GM12878 (cell line): ENCODE results near the gene SUGCT. TPM values are rescaled to one million over a fixed set of nuclear protein-coding genes. Genes with fewer than 3 reads are reported as not detected.
A peak's percentile ranks its signal among the peaks of the same experiment; 100 is the strongest.

ENCODE experiments used
- ATAC-seq: fragments of 200-7000 bp; cut with Tn5 transposase; 3 replicates; pipeline ENCODE4 v1.9.1; 2020; ENCODE audit warnings: mild to moderate bottlenecking, moderate library complexity
- BruUV-seq: library from RNA; stranded (reverse); fragments of 400-500 nt; replicated peaks from 2 replicates; lab custom pipeline; 2021; lab: Mats Ljungman, UMichigan
- CTCF ChIA-PET: fragments of 300-600 bp; sonication (Branson Sonifier 250); formaldehyde crosslinking; extraction: SDS; loops from one replicate; lab custom pipeline; 2021; ENCODE audit warnings: inconsistent platforms; lab: Yijun Ruan, JAX
- POLR2A ChIA-PET: fragments of 350-600 bp; formaldehyde crosslinking; extraction: SDS; loops from one replicate; lab custom pipeline; 2021; ENCODE audit warnings: inconsistent platforms; lab: Charles Lee
- RAD21 ChIA-PET: fragments of 300-600 bp; sonication (Branson Sonifier 250); formaldehyde crosslinking; loops from one replicate; lab custom pipeline; 2023; ENCODE audit warnings: antibody characterized with exemption; ENCODE audit not compliant: unreplicated experiment; lab: Charles Lee
- SMC1A ChIA-PET: fragments of 300-600 bp; sonication (Branson Sonifier 250); formaldehyde crosslinking; loops from one replicate; lab custom pipeline; 2023; ENCODE audit not compliant: unreplicated experiment, uncharacterized antibody; lab: Charles Lee
- DNase-seq: peaks from one replicate; pipeline ENCODE4 v3.0.0-alpha.2; 2011; ENCODE audit warnings: low read depth, low spot score
- FAIRE-seq: peaks from 3 replicates; lab custom pipeline; 2011; peaks lifted over from hg19 to GRCh38; lab: Jason Lieb, UNC
- H2AFZ ChIP-seq: 2 replicates; pipeline ENCODE4 v1.6.0; 2011; ENCODE audit warnings: low read depth, low read length, control low read depth; ENCODE audit not compliant: control insufficient read depth
- H3K27ac ChIP-seq: 2 replicates; pipeline ENCODE4 v1.5.1; 2011; ENCODE audit warnings: control low read depth; ENCODE audit not compliant: control insufficient read depth, insufficient read depth
- H3K27me3 ChIP-seq, 2 experiments: replicated peaks in 1 of 2; 2 replicates each; pipeline versions ENCODE4 v1.6.0 to v1.6.1; 2011; ENCODE audit warnings: low read length in 1 of 2; ENCODE audit not compliant: control insufficient read depth in 2 of 2, insufficient read depth in 2 of 2
- H3K36me3 ChIP-seq, 2 experiments: 2 replicates each; pipeline ENCODE4 v1.5.1; 2011; ENCODE audit warnings: low read length in 1 of 2; ENCODE audit not compliant: control insufficient read depth in 2 of 2, insufficient read depth in 2 of 2
- H3K4me1 ChIP-seq: 2 replicates; pipeline ENCODE4 v1.6.1; 2011; ENCODE audit warnings: mild to moderate bottlenecking, low read length, moderate library complexity, mixed read lengths; ENCODE audit not compliant: control insufficient read depth, insufficient read depth
- H3K4me2 ChIP-seq: 2 replicates; pipeline ENCODE4 v1.6.0; 2011; ENCODE audit warnings: control low read depth; ENCODE audit not compliant: control insufficient read depth, insufficient read depth
- H3K4me3 ChIP-seq: fragments of 200-600 bp; sonication (generic); 2 replicates; pipeline ENCODE4 v1.5.1; 2016
- H3K79me2 ChIP-seq: 2 replicates; pipeline ENCODE4 v1.6.0; 2011; ENCODE audit warnings: low read length; ENCODE audit not compliant: control insufficient read depth, insufficient read depth
- H3K9ac ChIP-seq: 2 replicates; pipeline ENCODE4 v1.8.0; 2011; ENCODE audit warnings: low read length, control low read depth, mixed read lengths; ENCODE audit not compliant: control insufficient read depth, insufficient read depth
- H3K9me3 ChIP-seq: replicated peaks from 3 replicates; pipeline ENCODE4 v1.5.1; 2011; ENCODE audit warnings: mild to moderate bottlenecking, low read length; ENCODE audit not compliant: control insufficient read depth, insufficient read depth
- H4K20me1 ChIP-seq: 2 replicates; pipeline ENCODE4 v1.6.0; 2011; ENCODE audit not compliant: control insufficient read depth, insufficient read depth
- KAT2A ChIP-seq: conservative IDR thresholded peaks from 2 replicates; pipeline ENCODE4 v1.6.1; 2011; ENCODE audit warnings: low read depth, low read length; ENCODE audit not compliant: control insufficient read depth
- MTA2 ChIP-seq: fragments of 450-650 bp; IDR thresholded peaks from 2 replicates; pipeline ENCODE4 v1.6.1; 2016; ENCODE audit warnings: low read depth, mild to moderate bottlenecking, moderate library complexity
- PAX5 ChIP-seq: IDR thresholded peaks from 2 replicates; pipeline ENCODE4 v1.6.1; 2011; ENCODE audit warnings: low read depth, low read length, borderline replicate concordance
- PKNOX1 ChIP-seq: fragments of 450-650 bp; IDR thresholded peaks from 2 replicates; pipeline ENCODE4 v1.6.1; 2016; ENCODE audit warnings: mild to moderate bottlenecking
- PML ChIP-seq: IDR thresholded peaks from 2 replicates; pipeline ENCODE4 v1.6.1; 2012; ENCODE audit warnings: low read length, inconsistent platforms
- ZBED1 ChIP-seq: IDR thresholded peaks from 2 replicates; pipeline ENCODE4 v1.6.1; 2016; ENCODE audit warnings: borderline replicate concordance
- ZNF384 ChIP-seq: IDR thresholded peaks from 2 replicates; pipeline ENCODE4 v1.6.1; 2012; ENCODE audit warnings: low read depth, mild to moderate bottlenecking, low read length, improper control_type of control experiment, borderline replicate concordance
- WGBS: methylation state at CpG from one replicate; pipeline ENCODE4 v1.1.6; 2016; ENCODE audit warnings: low lambda C conversion rate; ENCODE audit not compliant: insufficient replicate concordance, insufficient coverage; ENCODE audit errors: missing lambda C conversion rate; 5-methylcytosine and 5-hydroxymethylcytosine counted together
- in situ Hi-C: fragments of 300-500 bp; cut with MboI; formaldehyde crosslinking; loops from 9 replicates; pipeline ENCODE4 v1.14.3; 2018; ENCODE audit warnings: mixed read lengths
- intact Hi-C: fragments of 100-400 bp; cut with micrococcal nuclease; formaldehyde crosslinking; loops from one replicate; pipeline ENCODE4 v1.14.2; 2022; ENCODE audit not compliant: unreplicated experiment
- polyA plus RNA-seq, 11 experiments: library from polyadenylated mRNA; depleted of rRNA in 4 of 11; unstranded in 6 of 11; stranded (reverse) in 5 of 11; fragments of >200 nt; fragmentation: Nextera tagmentation in 4 of 11; fragmentation: Illumina TruSeq in 1 of 11; extraction: Ambion mirVana in 4 of 11; extraction: Trizol in 1 of 11; gene quantifications; 1 replicate in 1 of 11; 2 replicates in 10 of 11; pipeline versions ENCODE4 v1.2.1 to v1.2.3, GENCODE V29; 2011 to 2016; ENCODE audit warnings: inconsistent platforms in 2 of 11, missing spikeins in 2 of 11, low read depth in 1 of 11
- total RNA-seq, 4 experiments: library from RNA; depleted of rRNA in 3 of 4; stranded (reverse); fragments of >200 nt in 3 of 4; fragmentation: Illumina TruSeq in 1 of 4; extraction: Trizol in 1 of 4; gene quantifications; 2 replicates each; pipeline versions ENCODE4 v1.2.1 to v1.2.3, GENCODE V29; 2013 to 2021

Gene SUGCT
- total and polyA plus RNA-seq, 10 of the 15 experiments (the other 5 are each of a cell fraction or from before 2014, with no cell fraction given): 0.08 to 1.2 (median 0.67) TPM; not detected in 1

DNA sequence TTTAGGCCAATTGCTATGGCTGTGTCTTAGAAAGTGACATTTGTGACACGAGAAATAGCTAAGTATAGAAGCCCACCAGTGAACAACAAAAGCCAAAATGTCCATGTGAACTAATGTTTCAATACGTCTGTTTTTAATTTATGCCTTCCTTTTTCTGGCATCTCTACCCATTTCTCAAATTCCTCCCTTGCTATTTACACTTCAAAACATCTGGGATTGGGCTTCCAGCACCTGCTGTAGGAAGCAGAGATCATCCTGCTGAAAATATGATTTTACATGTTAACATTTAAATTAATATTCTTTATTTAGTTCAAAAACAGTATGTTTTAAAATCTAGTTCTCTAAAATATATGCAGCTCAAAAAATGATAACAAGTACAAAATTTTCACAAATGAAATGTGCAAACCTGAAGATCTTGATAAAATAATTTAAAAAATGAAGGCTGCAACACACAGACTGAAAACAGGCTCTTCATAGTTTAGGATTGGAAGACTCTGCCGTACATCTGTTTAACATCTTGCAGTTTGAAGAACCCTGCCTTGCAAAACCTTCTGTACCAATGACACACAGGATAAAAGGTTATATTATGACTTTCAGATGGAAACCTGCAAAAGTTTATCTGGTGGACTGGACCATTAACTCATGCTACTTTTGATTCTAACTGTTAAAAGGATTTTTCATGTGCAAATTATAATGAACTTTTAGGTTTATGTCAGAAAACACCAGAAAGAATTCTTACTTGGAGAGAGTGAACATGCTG lies 408.4 kb downstream of the SUGCT start:
- DNase-seq (no peak), FAIRE-seq (no peak), ATAC-seq (no peak)
- intact Hi-C loops: no loop called here
- ChIA-PET RAD21 (no interaction called here), POLR2A (no interaction called here), SMC1A (no interaction called here), CTCF (interaction anchor here (1.2 kb wide), 1 partner anchor 529 kb away, joined by 3 read pairs; no protein-coding TSS in a partner anchor)
- in situ Hi-C loops: no loop called here
- Histone ChIP-seq H2AFZ (no peak overlapping the region), H3K27me3 (no peaks in the 10 kb centered on the region), H3K4me3 (no peak overlapping the region), H3K9ac (no peak overlapping the region), H3K79me2 (no peaks in the 10 kb centered on the region), H3K9me3 (no peaks in the 10 kb centered on the region), H4K20me1 (no peaks in the 10 kb centered on the region), H3K4me2 (no peak overlapping the region), H3K27ac (no peak overlapping the region), H3K4me1 (no peaks in the 10 kb centered on the region), H3K36me3 (no peaks in the 10 kb centered on the region)
- 14% methylated on average over 3 of the region's 3 CpGs for WGBS
- TF ChIP-seq PAX5 (no peak), KAT2A (no peak), MTA2 (no peak), PML (no peak), ZNF384 (no peak), PKNOX1 (no peak), ZBED1 (no peak)
- TSS peak; percentile 29 for BruUV-seq
